Spleen (tissue), 11 donors: Measurements from ENCODE around the gene TMEM127. TPM values are rescaled to one million over a fixed set of nuclear protein-coding genes. Genes with fewer than 3 reads are reported as not detected.

Experiments
- DNase-seq: peaks from one replicate; pipeline ENCODE4 v3.0.0-alpha.2; 2020
- H3K27ac ChIP-seq, 8 donors: fragments of 200-600 bp; sonication (generic) in 7 of 8; 1 replicate in 4 of 8; 2 replicates in 4 of 8; pipeline versions ENCODE4 v1.5.0 to v1.8.0; 2016 to 2021; ENCODE audit warnings: inconsistent platforms in 4 of 8, mild to moderate bottlenecking in 4 of 8, moderate library complexity in 1 of 8
- H3K27me3 ChIP-seq, 7 donors: fragments of 200-600 bp; sonication (generic) in 6 of 7; replicated peaks in 1 of 7; 1 replicate in 4 of 7; 2 replicates in 3 of 7; pipeline versions ENCODE4 v1.5.0 to v1.8.0; 2016 to 2021; ENCODE audit warnings: inconsistent platforms in 3 of 7, mild to moderate bottlenecking in 1 of 7
- H3K36me3 ChIP-seq, 6 donors: fragments of 200-600 bp; sonication (generic) in 5 of 6; 1 replicate in 4 of 6; 2 replicates in 2 of 6; pipeline versions ENCODE4 v1.5.0 to v1.8.0; 2016 to 2021; ENCODE audit warnings: inconsistent platforms in 2 of 6
- H3K4me1 ChIP-seq, 6 donors: fragments of 200-600 bp; sonication (generic) in 5 of 6; 1 replicate in 3 of 6; 2 replicates in 3 of 6; pipeline versions ENCODE4 v1.5.0 to v1.8.0; 2016 to 2021; ENCODE audit warnings: inconsistent platforms in 3 of 6
- H3K4me3 ChIP-seq, 8 donors: fragments of 200-600 bp; sonication (generic) in 7 of 8; 1 replicate in 4 of 8; 2 replicates in 4 of 8; pipeline versions ENCODE4 v1.5.0 to v1.8.0; 2016 to 2021; ENCODE audit warnings: inconsistent platforms in 4 of 8, mild to moderate bottlenecking in 4 of 8, moderate library complexity in 2 of 8
- H3K9me3 ChIP-seq, 8 donors: fragments of 200-600 bp; sonication (generic) in 7 of 8; 1 replicate in 4 of 8; 2 replicates in 4 of 8; pipeline versions ENCODE4 v1.5.0 to v1.8.0; 2016 to 2021; ENCODE audit warnings: inconsistent platforms in 4 of 8
- CTCF ChIP-seq, 11 experiments: fragments of 200-600 bp in 7 of 11; fragments of 450-650 bp in 4 of 11; sonication (generic) in 4 of 11; IDR thresholded peaks in 8 of 11; conservative IDR thresholded peaks in 3 of 11; 1 replicate in 7 of 11; 2 replicates in 4 of 11; pipeline versions ENCODE4 v1.4.0 to v1.8.0; 2016 to 2021; ENCODE audit warnings: antibody characterized with exemption in 11 of 11, inconsistent platforms in 4 of 11, mild to moderate bottlenecking in 1 of 11
- POLR2A ChIP-seq, 3 donors: fragments of 450-650 bp; IDR thresholded peaks; one replicate each; pipeline ENCODE4 v1.5.1; 2017; ENCODE audit warnings: antibody characterized with exemption in 3 of 3, mild to moderate bottlenecking in 1 of 3
- POLR2AphosphoS5 ChIP-seq, 3 donors: sonication (generic); formaldehyde crosslinking; IDR thresholded peaks; one replicate each; pipeline ENCODE4 v1.5.1; 2017; ENCODE audit warnings: antibody characterized with exemption in 3 of 3
- WGBS, 5 donors: extraction: QIAGEN DNeasy Blood & Tissue Kit in 3 of 5; methylation state at CpG; one replicate each; pipeline versions ENCODE4 v1.1.5 to v1.1.7; 2013 to 2018; 5-methylcytosine and 5-hydroxymethylcytosine counted together
- intact Hi-C: fragments of 100-400 bp; cut with DNase I; formaldehyde crosslinking; loops from one replicate; pipeline ENCODE4 v1.15.0; 2023; ENCODE audit warnings: low total_unique reads
- polyA plus RNA-seq, 3 donors: library from polyadenylated mRNA; stranded (reverse); fragments of 200-250 nt; gene quantifications; one replicate each; pipeline ENCODE4 v1.2.1, GENCODE V29; 2013
- total RNA-seq, 7 donors: library from RNA; depleted of rRNA in 3 of 7; stranded (reverse); fragments of >200 nt in 3 of 7; fragmentation: NEBNext Ultra II Directional in 4 of 7; extraction: Animal tissue kit (Norgen Biotek cat#: 25700) in 4 of 7; gene quantifications; one replicate each; pipeline versions ENCODE4 v1.1.0 to v1.2.1, GENCODE V29; 2016 to 2021
- donor health status: healthy with polysubstance abuse.
- donor health status: DM: no; HTN: no; CAD: no; lungs with moderate emphysema.
- donor health status: DM: no; HTN: no; CAD: no.
- donor health status: Bipolar disorder and iron deficiency.
- donor health status: healthy.
- donor health status: DM: no; HTN: no; CAD: no.
- donor health status: DM: yes; HTN: yes; CAD: no.

TMEM127 gene
- total and polyA plus RNA-seq, 10 donors: 7.5 to 83.3 (median 65.1) TPM

- Histone ChIP-seq H3K9me3 (no peaks in the 10 kb centered on the region), H3K27me3 (no peaks in the 10 kb centered on the region), H3K27ac (peak overlapping the region in 4 of 8 donors; percentile 64 to 99 (median 90)), H3K4me1 (peaks cover 23 to 96% (median 73%) of the 10 kb centered on the region in 6 donors), H3K4me3 (no peak overlapping the region), H3K36me3 (peaks cover 0 to 45% (median 20%) of the 10 kb centered on the region in 6 donors)
- 91 to 100% (median 92%) methylated on average over 4 of the region's 4 CpGs for WGBS, 5 donors
- intact Hi-C loops: no loop called here
- TF ChIP-seq POLR2A (IDR thresholded peaks at IDR 0.05) (no peak), CTCF (IDR thresholded peaks at IDR 0.05 in 8 of 11, conservative IDR thresholded peaks at IDR 0.05 in 3 of 11) (no peak), POLR2AphosphoS5 (IDR thresholded peaks at IDR 0.05) (no peak)
- DNase-seq: no peak
Observed at GRCh38 chr2:96248624-96249023, 17.2 kb downstream of the TMEM127 start.

GRCh38 chr2:96247896-96248295 is 17.9 kb downstream of the TMEM127 start:
- WGBS, 5 donors: 78 to 91% (median 83%) methylated on average over 5 of the region's 5 CpGs
- no peak overlapping the region for H3K4me3 ChIP-seq
- TF ChIP-seq POLR2A (IDR thresholded peaks at IDR 0.05): no peak
- H3K4me1 ChIP-seq: peaks cover 24 to 96% (median 75%) of the 10 kb centered on the region in 6 donors
- H3K9me3 ChIP-seq: no peaks in the 10 kb centered on the region
- DNase-seq: no peak
- H3K27me3 ChIP-seq: no peaks in the 10 kb centered on the region
- peak overlapping the region in 6 of 8 donors; percentile 42 to 99 (median 84) for H3K27ac ChIP-seq
- intact Hi-C loops: no loop called here
- H3K36me3 ChIP-seq: peaks cover 0 to 38% (median 13%) of the 10 kb centered on the region in 6 donors

GRCh38 chr2:96247009-96247408 is 18.8 kb downstream of the TMEM127 start:
- H3K9me3 ChIP-seq: no peaks in the 10 kb centered on the region
- no peak overlapping the region for H3K4me3 ChIP-seq
- no peaks in the 10 kb centered on the region for H3K27me3 ChIP-seq
- H3K36me3 ChIP-seq: peaks cover 0 to 29% (median 4%) of the 10 kb centered on the region in 6 donors
- TF ChIP-seq POLR2AphosphoS5 (IDR thresholded peaks at IDR 0.05) (peak in 1 of 3 donors; percentile 64), POLR2A (IDR thresholded peaks at IDR 0.05) (no peak), CTCF (IDR thresholded peaks at IDR 0.05 in 8 of 11, conservative IDR thresholded peaks at IDR 0.05 in 3 of 11) (no peak)
- H3K4me1 ChIP-seq: peaks cover 28 to 96% (median 77%) of the 10 kb centered on the region in 6 donors
- peak overlapping the region in 7 of 8 donors; percentile 64 to 99 (median 79) for H3K27ac ChIP-seq
- no peak for DNase-seq
- WGBS, 5 donors: 49 to 75% (median 64%) methylated on average over 3 of the region's 3 CpGs
- intact Hi-C loops: no loop called here

- Histone ChIP-seq H3K27me3 (no peaks in the 10 kb centered on the region), H3K4me1 (peaks cover 32 to 96% (median 79%) of the 10 kb centered on the region in 6 donors), H3K9me3 (no peaks in the 10 kb centered on the region), H3K4me3 (peak overlapping the region in 1 of 8 donors; percentile 40), H3K27ac (peak overlapping the region; percentile 42 to 99 (median 79)), H3K36me3 (peaks cover 0 to 17% (median 2%) of the 10 kb centered on the region in 6 donors)
- TF ChIP-seq POLR2A (IDR thresholded peaks at IDR 0.05) (no peak), CTCF (IDR thresholded peaks at IDR 0.05 in 8 of 11, conservative IDR thresholded peaks at IDR 0.05 in 3 of 11) (peak in 1 of 11 experiments; percentile 10), POLR2AphosphoS5 (IDR thresholded peaks at IDR 0.05) (peak in 1 of 3 donors; percentile 81)
- intact Hi-C loops: no loop called here
- 65 to 77% (median 68%) methylated on average over 8 of the region's 8 CpGs for WGBS, 5 donors
- no peak for DNase-seq
Observed at GRCh38 chr2:96245609-96246390, 20.0 kb downstream of the TMEM127 start.
